Heart right ventricle (tissue), 16 donors: ENCODE measurements around the gene SH3GL2. TPM values are rescaled to one million over a fixed set of nuclear protein-coding genes. Genes with fewer than 3 reads are reported as not detected.
"Not testable (repeated sequence)": the region's sequence is repeated elsewhere in the genome, so short reads cannot be mapped to it uniquely, and the experiment has no call there.

Source experiments
- ATAC-seq, 8 donors: fragments of 200-7000 bp; cut with Tn5 transposase; one replicate each; pipeline ENCODE4 v1.9.1; 2020; ENCODE audit warnings: mild to moderate bottlenecking in 8 of 8, moderate library complexity in 8 of 8, moderate number of reproducible peaks in 1 of 8
- DNase-seq, 2 donors: peaks; one replicate each; pipeline ENCODE4 v3.0.0-alpha.2; 2020
- H3K27ac ChIP-seq, 10 donors: fragments of 200-600 bp; sonication (generic) in 2 of 10; one replicate each; pipeline versions ENCODE4 v1.5.0 to v1.8.0; 2020 to 2022; ENCODE audit warnings: mild to moderate bottlenecking in 3 of 10
- H3K27me3 ChIP-seq, 7 donors: fragments of 200-600 bp; one replicate each; pipeline ENCODE4 v1.8.0; 2021 to 2022; ENCODE audit warnings: mild to moderate bottlenecking in 2 of 7
- H3K36me3 ChIP-seq, 9 donors: fragments of 200-600 bp; sonication (generic) in 1 of 9; one replicate each; pipeline versions ENCODE4 v1.5.0 to v1.8.0; 2020 to 2022; ENCODE audit warnings: mild to moderate bottlenecking in 2 of 9
- H3K4me1 ChIP-seq, 9 donors: fragments of 200-600 bp; sonication (generic) in 1 of 9; one replicate each; pipeline versions ENCODE4 v1.5.0 to v1.8.0; 2020 to 2022; ENCODE audit warnings: mild to moderate bottlenecking in 4 of 9
- H3K4me3 ChIP-seq, 10 donors: fragments of 200-600 bp; sonication (generic) in 2 of 10; one replicate each; pipeline versions ENCODE4 v1.5.0 to v1.8.0; 2020 to 2022; ENCODE audit warnings: mild to moderate bottlenecking in 7 of 10, moderate library complexity in 2 of 10
- H3K9me3 ChIP-seq, 11 donors: fragments of 200-600 bp in 10 of 11; sonication (generic) in 2 of 11; one replicate each; pipeline versions ENCODE4 v1.5.0 to v1.8.0; 2013 to 2022; ENCODE audit warnings: mild to moderate bottlenecking in 2 of 11, control low read depth in 1 of 11, moderate library complexity in 1 of 11
- CTCF ChIP-seq, 9 donors: fragments of 200-600 bp; sonication (generic) in 2 of 9; IDR thresholded peaks; one replicate each; pipeline versions ENCODE4 v1.5.0 to v1.8.0; 2021 to 2022; ENCODE audit warnings: antibody characterized with exemption in 9 of 9, mild to moderate bottlenecking in 5 of 9, moderate library complexity in 1 of 9
- WGBS, 2 donors: extraction: QIAGEN DNeasy Blood & Tissue Kit; methylation state at CpG; one replicate each; pipeline ENCODE4 v1.1.7; 2013; ENCODE audit warnings: inconsistent platforms in 1 of 2; 5-methylcytosine and 5-hydroxymethylcytosine counted together
- intact Hi-C, 10 donors: fragments of 100-400 bp; cut with DNase I; formaldehyde crosslinking; loops; one replicate each; pipeline versions ENCODE4 v1.11.1 to v1.14.2; 2022
- polyA plus RNA-seq, 2 donors: library from polyadenylated mRNA; stranded (reverse); fragments of 200-250 nt; gene quantifications; one replicate each; pipeline ENCODE4 v1.2.3, GENCODE V29; 2013
- total RNA-seq, 10 donors: library from RNA; stranded (reverse); fragmentation: NEBNext Ultra II Directional in 3 of 10; extraction: Animal tissue kit (Norgen Biotek cat#: 25700) in 3 of 10; gene quantifications; one replicate each; pipeline versions ENCODE4 v1.2.1 to v1.2.4, GENCODE V29; 2021 to 2023
- donor health status: Arrhythmogenic right ventricular cardiomyopathy.
- donor health status: ischemic (EF 13 %, LVEDD 7.1; RV severe dilation, severe dysfunction).
- donor health status: healthy with polysubstance abuse.
- donor health status: DM: no; HTN: yes; CAD: no.
- donor health status: DM: no; HTN: no; CAD: no.
- donor health status: ischemic (EF 25% LVEDD 6.9; RV normal size, moderate dysfunction).
- donor health status: ischemic (EF 25% LVEDD 5.7; RV mildly dilated, moderate dysfunction).
- donor health status: healthy.
- donor health status: DM: yes; HTN: yes; CAD: no.
- donor health status: Ischemic cardiomyopathy.
- donor health status: ischemic (EF 35%, LVEDD 5.7; RV mildly dilated, moderate dysfunction).
- donor health status: nonischemic (EF 11% LVEDD 7.7; RV severe dilation, severe dysfunction).
- donor health status: DM: yes; HTN: yes; CAD: no.
- donor health status: PGD.
- donor health status: ischemic (EF 29% LVEDD 5.4; RV normal size, mild dysfunction).
- donor health status: nonischemic (EF 23%, LVEDD 6.1; RV moderate dilation, normal function).

Gene SH3GL2
- total and polyA plus RNA-seq, 12 donors, result 0.73 to 14.6 (median 6.0) TPM; not detected in 1

DNA sequence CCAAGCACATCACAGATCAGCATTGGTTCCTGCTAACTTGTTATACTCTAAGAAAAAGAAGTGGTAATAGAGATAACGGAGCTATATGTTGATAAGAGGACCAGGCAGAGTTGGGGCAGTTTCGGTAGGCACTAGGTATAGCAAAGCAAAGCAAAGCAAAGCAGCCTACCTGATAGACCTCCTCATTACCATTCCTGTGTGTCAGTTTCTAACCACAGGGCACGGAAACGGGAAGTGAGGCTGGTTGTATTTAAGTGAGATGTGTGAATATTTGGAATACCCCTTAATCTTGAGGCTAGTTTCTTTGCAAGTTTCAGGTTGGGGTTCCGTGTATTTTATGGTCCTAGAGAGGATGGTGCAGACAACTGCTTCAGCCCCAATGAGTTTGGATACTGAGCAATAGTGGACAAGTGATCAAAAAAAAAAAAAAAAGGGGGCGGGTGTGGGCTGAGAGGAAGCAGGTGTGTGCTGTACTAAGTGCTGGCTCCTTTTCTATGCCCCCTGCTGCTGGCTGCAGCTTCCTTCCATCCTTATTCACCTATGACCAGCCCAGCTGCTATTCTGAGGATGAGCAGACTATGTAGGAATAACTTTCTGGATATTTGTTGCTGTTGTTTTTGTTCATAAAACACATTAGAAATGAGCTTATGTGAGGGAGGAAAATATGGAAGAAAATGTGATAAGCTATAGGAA lies 183.3 kb downstream of the SH3GL2 start:
- WGBS, 2 donors, result 69 to 70% methylated on average over 6 of the region's 6 CpGs
- no peaks in the 10 kb centered on the region for H3K9me3 ChIP-seq
- H3K27me3 ChIP-seq, result no peaks in the 10 kb centered on the region
- ATAC-seq (no peak), DNase-seq (no peak)
- no peaks in the 10 kb centered on the region for H3K4me1 ChIP-seq
- no peaks in the 10 kb centered on the region for H3K36me3 ChIP-seq
- no peak overlapping the region for H3K4me3 ChIP-seq
- TF ChIP-seq CTCF (IDR thresholded peaks at IDR 0.05), result no peak
- intact Hi-C loops, result no loop called here
- no peak overlapping the region for H3K27ac ChIP-seq

DNA sequence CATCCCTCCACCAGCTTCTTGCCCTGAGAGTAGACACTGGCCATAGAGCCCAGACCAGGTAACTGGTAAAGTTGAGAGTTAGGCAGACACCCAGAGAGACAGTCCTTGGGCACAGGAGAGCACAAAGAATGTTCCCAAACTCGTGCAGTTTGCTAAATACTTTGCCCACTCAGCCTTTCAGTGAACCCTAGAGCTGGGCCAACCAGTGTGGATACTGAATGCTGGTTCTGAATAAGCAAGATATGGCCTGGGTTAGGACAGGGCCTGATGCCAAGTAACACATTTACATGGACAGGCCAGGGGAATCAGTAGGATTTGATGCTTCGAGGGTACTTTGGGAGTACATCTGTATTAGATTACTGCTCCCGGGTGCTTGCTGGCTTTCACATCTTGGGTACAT lies 185.4 kb downstream of the SH3GL2 start:
- intact Hi-C loops, result no loop called here
- no peak for TF ChIP-seq CTCF (IDR thresholded peaks at IDR 0.05)
- ATAC-seq, result no peak
- Histone ChIP-seq H3K27ac (no peak overlapping the region), H3K27me3 (no peaks in the 10 kb centered on the region), H3K4me1 (no peaks in the 10 kb centered on the region), H3K4me3 (no peak overlapping the region), H3K36me3 (no peaks in the 10 kb centered on the region), H3K9me3 (no peaks in the 10 kb centered on the region)
- no peak for DNase-seq
- WGBS, 2 donors, result 73% methylated on average over 2 to 3 of the region's 3 CpGs

- WGBS, 2 donors, result 86 to 91% methylated on average over 4 of the region's 4 CpGs
- ATAC-seq, H3K36me3 ChIP-seq: not testable (repeated sequence)
Observed at GRCh38 chr9:17765131-17765530, 186.3 kb downstream of the SH3GL2 start.

DNA sequence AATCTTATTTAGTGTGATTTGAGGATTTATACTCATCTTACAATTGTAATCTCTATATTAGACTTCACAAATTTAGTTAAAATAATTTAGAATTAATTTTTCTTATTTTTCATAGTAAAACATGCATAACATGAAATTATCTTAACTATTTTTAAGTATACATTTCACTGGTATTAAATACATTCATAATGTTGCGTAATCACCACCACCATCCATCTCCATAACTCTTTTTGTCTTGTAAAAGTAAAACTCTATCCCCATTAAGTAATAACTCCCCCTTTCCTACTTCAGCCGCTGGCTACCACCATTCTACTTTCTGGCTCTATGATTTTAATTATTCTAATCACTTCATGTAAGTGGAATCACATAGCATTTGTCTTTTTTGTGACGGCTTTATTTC lies 193.4 kb downstream of the SH3GL2 start:
- 89 to 93% methylated on average over 3 of the region's 3 CpGs for WGBS, 2 donors

More at GRCh38 chr9:17765131-17765530, 186.3 kb downstream of the SH3GL2 start:
- H3K27ac ChIP-seq, H3K4me1 ChIP-seq, intact Hi-C loops, H3K27me3 ChIP-seq, H3K4me3 ChIP-seq, H3K9me3 ChIP-seq, DNase-seq: not testable (repeated sequence)

More for the DNA sequence above, 193.4 kb downstream of the SH3GL2 start:
- Histone ChIP-seq H3K9me3 (peaks cover 0 to 9% (median 0%) of the 10 kb centered on the region in 11 donors), H3K4me1 (peaks cover 0 to 9% (median 0%) of the 10 kb centered on the region in 9 donors), H3K27me3 (no peaks in the 10 kb centered on the region), H3K36me3 (no peaks in the 10 kb centered on the region), H3K27ac (no peak overlapping the region), H3K4me3 (no peak overlapping the region)
- no peak for TF ChIP-seq CTCF (IDR thresholded peaks at IDR 0.05)
- intact Hi-C loops, result no loop called here
- ATAC-seq, result no peak
- no peak for DNase-seq
